GM13976 (cell line): ENCODE results near the gene MPO.

Experiments
- DNase-seq: peaks from one replicate; pipeline ENCODE4 v3.0.0; 2012; ENCODE audit warnings: low spot score
- in situ Hi-C: fragments of 300-500 bp; cut with MboI; formaldehyde crosslinking; loops from one replicate; pipeline ENCODE4 v1.12.0; 2022; ENCODE audit warnings: low sequenced_read_pairs, mixed read lengths, inconsistent platforms; ENCODE audit not compliant: unreplicated experiment
- TF ChIP-seq, protein P1 (sequence below): IDR thresholded peaks from 2 replicates; pipeline ENCODE4 v1.5.1; 2012; ENCODE audit warnings: borderline replicate concordance, mild to moderate bottlenecking; ENCODE audit not compliant: insufficient read depth; ENCODE audit errors: extremely low read depth, missing control alignments, control extremely low read depth

MPO gene

DNA sequence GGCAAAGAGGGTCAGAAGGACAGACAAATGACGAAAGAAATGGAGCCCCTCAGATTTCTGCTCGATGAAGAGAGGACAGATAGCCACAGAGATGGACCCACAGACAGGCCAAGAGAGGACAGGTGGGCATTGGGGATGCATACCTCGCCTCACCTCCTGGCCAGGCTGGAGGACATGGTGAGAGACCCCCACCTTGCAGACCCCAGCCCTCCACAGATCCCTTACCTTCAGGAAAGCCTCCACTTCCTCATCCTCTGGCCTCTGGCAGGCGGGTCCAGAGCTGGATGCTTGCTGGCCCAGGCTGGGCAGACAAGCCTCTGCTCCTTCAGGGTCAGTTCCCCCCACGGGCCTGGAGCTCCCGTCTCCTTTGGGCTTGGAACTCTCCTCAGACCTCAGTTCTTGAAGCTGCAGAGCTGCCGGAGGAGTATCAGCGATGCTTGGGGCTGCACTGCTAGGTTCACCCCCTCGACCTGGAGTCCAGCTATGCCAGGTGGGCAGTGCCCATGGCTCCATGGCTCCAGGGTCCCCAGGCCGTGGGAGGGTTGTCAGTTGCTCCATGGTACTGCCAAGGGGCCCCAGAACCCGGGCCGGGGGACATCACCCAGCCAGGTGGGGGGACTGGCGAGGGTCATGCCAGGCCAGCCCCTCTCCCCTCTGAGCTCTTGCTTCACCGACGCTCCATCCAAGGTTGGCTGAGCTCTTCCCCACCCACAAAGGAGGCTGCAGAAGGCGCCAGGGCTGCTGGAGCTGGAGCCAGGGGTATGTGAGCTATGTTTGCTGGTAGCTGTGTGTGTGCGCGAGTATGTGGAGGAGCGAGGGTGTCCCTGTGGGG lies 46.8 kb upstream of the MPO start:
- no peak for DNase-seq
- TF ChIP-seq, protein P1, sequence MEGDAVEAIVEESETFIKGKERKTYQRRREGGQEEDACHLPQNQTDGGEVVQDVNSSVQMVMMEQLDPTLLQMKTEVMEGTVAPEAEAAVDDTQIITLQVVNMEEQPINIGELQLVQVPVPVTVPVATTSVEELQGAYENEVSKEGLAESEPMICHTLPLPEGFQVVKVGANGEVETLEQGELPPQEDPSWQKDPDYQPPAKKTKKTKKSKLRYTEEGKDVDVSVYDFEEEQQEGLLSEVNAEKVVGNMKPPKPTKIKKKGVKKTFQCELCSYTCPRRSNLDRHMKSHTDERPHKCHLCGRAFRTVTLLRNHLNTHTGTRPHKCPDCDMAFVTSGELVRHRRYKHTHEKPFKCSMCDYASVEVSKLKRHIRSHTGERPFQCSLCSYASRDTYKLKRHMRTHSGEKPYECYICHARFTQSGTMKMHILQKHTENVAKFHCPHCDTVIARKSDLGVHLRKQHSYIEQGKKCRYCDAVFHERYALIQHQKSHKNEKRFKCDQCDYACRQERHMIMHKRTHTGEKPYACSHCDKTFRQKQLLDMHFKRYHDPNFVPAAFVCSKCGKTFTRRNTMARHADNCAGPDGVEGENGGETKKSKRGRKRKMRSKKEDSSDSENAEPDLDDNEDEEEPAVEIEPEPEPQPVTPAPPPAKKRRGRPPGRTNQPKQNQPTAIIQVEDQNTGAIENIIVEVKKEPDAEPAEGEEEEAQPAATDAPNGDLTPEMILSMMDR: no peak
- in situ Hi-C loops: no loop called here

DNA sequence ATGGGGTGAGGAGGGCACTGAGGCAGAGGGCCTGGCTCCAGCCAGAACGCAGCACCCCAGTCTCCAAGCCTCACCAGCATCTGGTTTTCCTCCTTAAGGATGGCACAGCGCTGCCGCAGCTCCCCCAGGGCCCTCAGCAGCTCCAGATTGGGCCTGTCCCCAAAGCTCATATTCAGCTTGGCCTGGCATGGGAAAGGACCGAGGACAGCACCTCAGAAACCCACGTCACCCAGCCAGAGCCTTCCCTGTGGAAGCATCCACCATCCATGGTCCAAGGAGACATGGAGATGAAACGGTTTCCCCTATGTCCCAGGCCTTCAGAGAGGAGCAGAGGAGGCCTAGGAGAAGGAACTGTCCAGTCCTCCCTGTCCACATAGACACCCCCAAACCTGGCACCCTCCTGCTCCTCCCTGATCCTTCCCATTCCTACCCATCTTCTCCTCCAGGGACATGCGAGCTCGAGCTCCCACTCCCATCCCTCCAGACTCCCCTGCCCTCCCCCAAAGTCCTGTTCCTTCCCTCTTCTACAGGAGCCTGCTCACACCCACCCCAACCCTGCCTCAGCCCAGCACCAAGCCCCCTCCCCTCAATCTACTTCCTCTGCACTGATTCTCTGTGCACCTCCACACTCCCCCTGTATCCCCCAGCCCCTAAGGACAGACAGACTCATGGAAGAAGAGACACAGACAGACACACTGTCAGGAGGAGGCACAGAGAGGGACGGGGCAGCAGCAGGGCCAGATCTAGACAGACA lies 46.1 kb upstream of the MPO start:
- in situ Hi-C loops: no loop called here
- TF ChIP-seq, protein P1: no peak
- DNase-seq: no peak

DNA sequence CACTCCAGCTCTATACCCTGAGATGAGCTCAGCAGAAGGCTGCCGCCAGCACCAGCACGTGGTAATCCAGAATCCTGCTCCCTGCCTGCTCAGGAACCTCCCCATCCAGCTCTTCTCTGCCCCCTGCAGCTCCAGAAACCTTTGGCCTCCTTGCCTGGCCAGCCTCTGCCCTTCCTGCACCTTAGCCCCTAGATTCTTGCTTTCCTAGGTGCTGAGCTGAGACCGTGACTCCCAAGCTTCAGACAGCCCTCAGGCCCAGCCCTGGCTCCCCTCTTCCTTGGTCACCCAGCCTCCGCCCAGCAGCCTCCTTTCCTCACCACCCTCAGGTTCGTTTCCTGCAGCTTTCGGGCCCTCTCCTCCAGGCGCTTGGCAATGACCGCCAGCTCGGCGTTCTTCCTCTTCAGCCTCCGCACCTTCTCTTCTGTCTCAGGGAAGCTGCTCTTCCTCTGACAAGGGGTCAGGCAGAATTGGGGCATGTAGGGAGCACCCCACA lies 45.3 kb upstream of the MPO start:
- in situ Hi-C loops: no loop called here
- DNase-seq: no peak
- TF ChIP-seq, protein P1: no peak

DNA sequence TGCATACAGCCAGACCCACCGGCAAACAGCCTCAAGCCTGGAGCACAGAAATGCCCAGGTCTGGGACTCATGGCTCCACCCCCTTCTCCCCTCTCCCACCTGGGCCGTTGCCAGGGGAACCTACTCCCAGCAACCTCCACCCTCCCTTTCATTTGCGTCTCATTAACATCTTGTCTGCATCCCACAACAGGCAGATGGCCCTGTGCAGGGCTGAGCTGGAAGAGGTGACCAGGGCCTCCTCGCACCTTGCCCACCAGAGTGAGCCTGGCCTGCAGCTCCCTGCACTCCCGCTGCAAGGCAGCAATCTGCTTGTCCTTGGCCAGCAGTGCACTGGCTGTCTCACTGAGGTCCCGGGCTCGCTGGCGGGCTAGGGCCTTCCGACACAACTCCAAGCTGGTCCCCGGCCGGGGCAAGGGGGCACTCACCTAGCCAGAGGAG lies 44.6 kb upstream of the MPO start:
- TF ChIP-seq, protein P1: no peak
- no peak for DNase-seq
- in situ Hi-C loops: no loop called here

DNA sequence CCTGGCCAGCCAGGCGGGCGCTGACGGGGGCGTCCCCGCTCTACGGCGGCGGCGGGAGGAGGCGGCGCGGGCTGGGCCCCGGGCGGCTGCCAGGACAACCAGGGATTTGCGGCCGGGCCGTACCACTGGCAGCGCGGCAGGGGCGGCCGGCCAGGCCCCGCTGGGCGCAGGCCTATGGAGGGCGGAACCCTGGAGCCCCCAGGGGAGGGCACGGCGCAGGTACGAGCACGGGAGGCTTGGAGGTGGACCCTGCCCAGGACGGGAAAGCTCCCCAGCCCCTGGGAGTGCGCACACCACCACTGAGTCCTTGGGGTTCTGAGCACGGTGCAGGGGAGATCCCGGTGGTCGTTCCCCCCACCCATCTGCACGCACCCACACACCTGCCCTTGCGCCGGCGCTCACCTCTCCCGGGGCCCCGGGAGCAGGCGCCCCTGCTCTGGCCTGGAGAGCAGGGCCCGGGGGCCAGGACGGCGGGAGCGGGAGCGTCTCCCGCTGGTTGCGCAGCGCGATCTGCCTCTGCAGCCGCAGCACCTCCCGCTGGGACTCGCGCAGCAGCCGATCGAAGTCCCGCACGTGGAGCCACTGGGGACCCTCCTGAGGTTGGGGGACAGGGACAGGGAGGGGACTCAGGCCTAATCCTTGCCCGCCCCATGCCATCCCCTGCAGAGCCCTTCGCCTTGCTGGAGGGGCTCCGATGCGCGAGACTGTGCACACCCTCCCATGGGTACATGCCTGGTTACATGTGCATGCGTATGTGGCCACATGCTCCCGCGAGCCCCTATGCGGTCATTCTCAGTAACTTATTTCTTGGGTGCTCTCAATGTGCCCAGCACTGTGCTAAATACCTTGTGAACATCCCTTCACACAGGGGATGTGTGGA lies 43.9 kb upstream of the MPO start:
- in situ Hi-C loops: no loop called here
- DNase-seq: no peak
- TF ChIP-seq, protein P1: no peak

DNA sequence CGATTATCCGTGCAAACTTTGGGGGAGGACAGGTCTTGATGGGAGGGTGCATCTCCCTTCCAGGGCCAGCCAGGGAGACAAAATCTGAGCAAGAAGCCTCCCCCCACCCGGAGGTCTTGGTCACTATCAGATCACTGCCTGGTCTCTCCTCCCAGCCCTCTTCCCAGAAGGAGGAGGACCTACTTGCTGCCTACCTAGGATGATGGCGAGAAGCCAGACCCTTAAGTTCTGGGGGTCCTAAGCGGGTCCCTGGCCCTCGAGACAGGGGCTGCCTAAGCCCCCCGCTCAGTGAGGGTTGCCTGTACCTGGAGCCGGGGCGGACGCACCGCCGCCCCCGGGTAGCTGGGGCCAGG lies 43.3 kb upstream of the MPO start:
- TF ChIP-seq, protein P1: no peak
- DNase-seq: no peak
- in situ Hi-C loops: no loop called here
